AG04449 (cell line): Measurements from ENCODE around the gene C1QTNF8.

Experiments used
- CTCF ChIA-PET: fragments of 350-600 bp; formaldehyde crosslinking; extraction: SDS; loops from one replicate; lab custom pipeline; 2021; ENCODE audit warnings: antibody characterized with exemption; lab: Yijun Ruan, JAX
- POLR2A ChIA-PET: fragments of 400-600, 350-600 bp; formaldehyde crosslinking; extraction: SDS; loops from one replicate; lab custom pipeline; 2020; ENCODE audit warnings: antibody characterized with exemption, inconsistent platforms; lab: Yijun Ruan, JAX
- DNase-seq: peaks from one replicate; pipeline ENCODE4 v3.0.0-alpha.2; 2010; ENCODE audit warnings: low read depth, low spot score
- H3K4me3 ChIP-seq: 2 replicates; pipeline ENCODE4 v1.5.1; 2011; ENCODE audit warnings: low read depth, mild to moderate bottlenecking, control low read depth, low read length
- TF ChIP-seq, protein P1 (sequence below): IDR thresholded peaks from one replicate; pipeline ENCODE4 v1.5.1; 2011; ENCODE audit warnings: mild to moderate bottlenecking, moderate library complexity, low read length, control low read depth, inconsistent platforms; ENCODE audit not compliant: insufficient read depth; ENCODE audit errors: missing control alignments

C1QTNF8 gene

DNA sequence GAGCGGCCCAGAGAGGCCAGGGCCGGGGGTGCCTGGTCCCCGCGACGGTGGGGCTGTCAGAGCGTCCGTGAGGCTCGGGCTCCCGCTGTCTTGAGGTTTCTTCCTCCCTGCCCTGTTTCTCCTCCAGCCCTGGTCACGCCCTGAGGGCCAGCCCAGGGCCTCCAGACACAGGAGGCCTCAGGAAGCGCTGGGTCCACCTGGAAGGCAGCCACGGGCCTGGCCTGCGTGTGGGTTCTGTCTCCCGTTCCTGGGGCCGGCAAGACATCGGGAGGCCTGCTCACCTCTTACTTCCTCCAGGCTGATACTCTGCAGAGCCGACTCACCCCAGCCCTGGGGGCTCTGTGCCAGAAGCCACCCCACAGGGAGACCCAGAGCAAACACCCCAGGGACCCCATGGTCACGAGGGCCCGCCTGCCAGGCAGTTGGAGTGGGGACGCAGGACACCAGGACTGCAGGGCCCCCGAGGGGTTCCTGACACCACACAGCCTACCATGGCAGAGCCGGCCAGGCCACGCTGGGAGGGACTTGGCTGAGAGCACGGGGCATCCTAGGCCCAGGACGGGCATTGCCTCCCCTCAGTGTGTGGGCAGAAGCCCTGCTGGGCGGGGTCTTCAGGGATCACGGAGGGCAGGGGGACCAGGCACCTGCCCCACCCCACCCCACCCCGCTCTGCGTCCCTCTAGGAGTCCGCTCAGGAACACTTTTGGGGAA is 37.9 kb upstream of the C1QTNF8 start:
- TF ChIP-seq, protein P1, sequence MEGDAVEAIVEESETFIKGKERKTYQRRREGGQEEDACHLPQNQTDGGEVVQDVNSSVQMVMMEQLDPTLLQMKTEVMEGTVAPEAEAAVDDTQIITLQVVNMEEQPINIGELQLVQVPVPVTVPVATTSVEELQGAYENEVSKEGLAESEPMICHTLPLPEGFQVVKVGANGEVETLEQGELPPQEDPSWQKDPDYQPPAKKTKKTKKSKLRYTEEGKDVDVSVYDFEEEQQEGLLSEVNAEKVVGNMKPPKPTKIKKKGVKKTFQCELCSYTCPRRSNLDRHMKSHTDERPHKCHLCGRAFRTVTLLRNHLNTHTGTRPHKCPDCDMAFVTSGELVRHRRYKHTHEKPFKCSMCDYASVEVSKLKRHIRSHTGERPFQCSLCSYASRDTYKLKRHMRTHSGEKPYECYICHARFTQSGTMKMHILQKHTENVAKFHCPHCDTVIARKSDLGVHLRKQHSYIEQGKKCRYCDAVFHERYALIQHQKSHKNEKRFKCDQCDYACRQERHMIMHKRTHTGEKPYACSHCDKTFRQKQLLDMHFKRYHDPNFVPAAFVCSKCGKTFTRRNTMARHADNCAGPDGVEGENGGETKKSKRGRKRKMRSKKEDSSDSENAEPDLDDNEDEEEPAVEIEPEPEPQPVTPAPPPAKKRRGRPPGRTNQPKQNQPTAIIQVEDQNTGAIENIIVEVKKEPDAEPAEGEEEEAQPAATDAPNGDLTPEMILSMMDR: no peak
- CTCF ChIA-PET: no interaction called here
- DNase-seq: no peak
- H3K4me3 ChIP-seq: no peak overlapping the region
- POLR2A ChIA-PET: no interaction called here

DNA sequence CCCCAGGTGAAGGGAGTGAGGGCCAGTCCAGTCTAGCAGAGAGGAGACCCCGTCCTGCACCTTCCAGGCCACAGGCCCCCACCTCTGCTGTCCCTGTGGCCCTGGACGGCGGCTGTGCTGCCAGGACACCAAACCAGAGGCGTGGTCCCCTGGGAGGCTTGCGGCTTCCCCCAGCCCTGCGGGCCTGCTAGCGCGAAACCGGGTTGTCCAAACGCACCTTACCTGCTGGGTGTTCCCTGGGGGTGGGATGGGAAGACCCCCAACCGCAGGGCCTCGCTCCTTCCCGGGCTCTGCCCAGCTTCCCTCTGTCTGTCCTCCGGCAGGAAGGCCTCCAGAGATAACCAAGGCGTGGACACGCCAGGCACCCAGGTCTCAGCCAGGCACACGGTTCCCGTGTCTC is 37.2 kb upstream of the C1QTNF8 start:
- TF ChIP-seq, protein P1: no peak
- ChIA-PET CTCF (no interaction called here), POLR2A (no interaction called here)
- no peak for DNase-seq
- H3K4me3 ChIP-seq: no peak overlapping the region

DNA sequence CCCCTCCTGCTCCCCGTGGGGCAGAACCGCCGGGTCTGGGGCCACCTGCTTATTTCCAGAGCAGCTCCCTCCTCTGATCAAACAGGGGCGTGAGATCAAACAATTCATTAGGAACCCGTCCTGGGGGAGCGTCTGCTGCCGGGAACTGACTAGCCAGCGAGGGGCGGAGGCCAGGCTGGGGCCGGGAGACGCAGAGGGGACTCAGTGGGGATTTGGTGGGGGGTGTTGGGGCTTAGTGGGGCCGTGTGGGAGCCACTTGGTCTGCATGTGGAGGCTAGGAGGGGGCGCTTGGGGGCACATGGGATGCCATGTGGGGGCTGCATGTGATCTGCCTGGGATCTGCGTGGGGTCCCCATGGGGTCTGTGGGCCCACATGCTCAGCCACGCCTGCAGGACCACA is 36.4 kb upstream of the C1QTNF8 start:
- H3K4me3 ChIP-seq: no peak overlapping the region
- ChIA-PET CTCF (no interaction called here), POLR2A (no interaction called here)
- TF ChIP-seq, protein P1: no peak
- DNase-seq: no peak

DNA sequence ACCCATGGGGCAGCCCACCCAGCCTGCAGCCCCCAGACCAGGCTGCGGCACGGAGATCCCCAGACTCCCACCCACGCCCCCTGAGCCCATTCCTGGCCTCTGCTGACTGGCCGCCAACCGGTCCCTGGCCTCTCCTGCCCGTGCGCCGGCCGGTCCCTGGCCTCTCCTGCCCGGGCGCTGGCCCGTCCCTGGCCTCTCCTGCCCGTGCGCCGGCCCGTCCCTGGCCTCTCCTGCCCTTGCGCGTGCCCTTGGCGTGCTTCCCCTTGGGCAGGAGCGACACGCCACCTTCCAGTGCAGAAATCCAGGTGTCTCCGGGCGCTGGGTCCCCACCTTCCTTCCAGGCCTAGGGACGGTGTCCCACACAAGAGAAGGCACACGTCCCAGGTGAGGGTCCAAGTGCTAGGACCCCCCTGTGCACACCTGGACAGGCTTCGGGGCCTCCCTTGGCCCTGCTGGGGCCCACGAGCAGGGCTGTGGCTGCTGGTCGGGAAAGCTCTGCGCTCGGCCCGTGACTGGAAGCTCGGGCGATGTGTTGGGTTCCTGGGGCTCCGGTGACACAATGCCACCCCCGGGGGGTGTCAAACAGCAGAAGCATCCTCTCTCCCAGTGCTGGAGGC is 35.4 kb upstream of the C1QTNF8 start:
- ChIA-PET POLR2A (no interaction called here), CTCF (no interaction called here)
- no peak overlapping the region for H3K4me3 ChIP-seq
- TF ChIP-seq, protein P1: no peak
- no peak for DNase-seq

DNA sequence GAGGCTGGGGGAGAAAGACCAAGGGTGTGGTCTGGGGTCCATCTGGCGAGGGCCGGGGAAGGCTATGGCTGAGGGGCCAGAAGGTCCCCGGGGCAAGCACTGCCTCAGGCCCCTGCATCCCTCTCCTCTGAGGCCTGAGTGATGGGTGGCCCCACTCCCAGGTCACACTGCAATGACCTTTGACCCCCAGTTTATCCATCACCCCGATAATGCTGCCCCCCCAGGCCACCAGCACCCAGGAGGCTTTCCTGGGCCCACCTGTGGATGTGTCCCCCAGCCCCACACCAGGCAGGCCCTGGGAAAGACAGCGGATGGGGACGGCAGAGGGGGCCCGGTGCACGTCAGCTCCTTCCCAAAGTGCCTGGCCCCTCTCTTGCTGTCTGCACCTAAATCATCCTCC is 34.3 kb upstream of the C1QTNF8 start:
- ChIA-PET POLR2A (no interaction called here), CTCF (no interaction called here)
- TF ChIP-seq, protein P1: no peak
- no peak overlapping the region for H3K4me3 ChIP-seq
- no peak for DNase-seq

DNA sequence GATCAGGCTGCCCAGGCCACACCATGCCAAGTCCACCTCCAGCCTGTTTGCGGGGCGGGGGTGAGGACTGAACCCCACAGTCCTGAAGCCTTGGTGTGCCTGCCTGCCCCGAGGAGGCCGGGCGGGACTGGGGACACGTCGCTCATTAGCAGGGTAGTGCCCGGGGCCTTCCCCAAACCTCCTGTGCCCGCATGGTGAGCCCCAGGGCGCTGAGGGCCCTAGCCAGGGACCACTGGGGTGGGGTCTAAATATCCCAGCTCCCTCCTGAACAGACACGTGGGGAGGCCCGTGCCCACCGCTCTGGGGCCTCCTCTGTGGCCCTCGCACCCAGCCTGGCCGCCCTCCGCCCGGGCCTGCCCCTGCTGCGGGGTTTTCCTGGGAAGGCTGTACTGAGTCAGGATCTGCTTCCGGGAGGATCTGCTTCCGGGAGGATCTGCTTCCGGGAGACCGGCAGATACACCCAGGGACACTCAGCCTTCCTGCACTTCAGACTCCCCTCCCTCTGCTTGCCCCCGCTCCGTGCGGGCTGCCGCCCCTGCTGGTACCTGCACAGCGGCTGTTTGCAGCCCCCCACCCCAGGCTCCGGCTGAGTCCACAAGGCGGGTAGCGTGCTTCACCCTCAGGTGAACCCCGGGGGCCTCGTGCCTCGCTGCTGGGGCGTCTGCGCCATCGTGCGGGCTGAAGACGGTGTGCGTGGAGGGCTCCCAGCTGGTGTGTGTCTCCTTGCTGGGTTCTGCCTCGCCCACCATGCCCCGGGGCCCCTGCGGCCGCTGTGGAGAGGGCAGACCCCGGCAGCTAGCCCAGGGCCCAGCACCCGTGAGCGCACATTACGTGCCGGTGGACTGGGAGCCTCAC is 33.3 kb upstream of the C1QTNF8 start:
- TF ChIP-seq, protein P1: no peak
- no peak overlapping the region for H3K4me3 ChIP-seq
- no peak for DNase-seq
- ChIA-PET POLR2A (no interaction called here), CTCF (no interaction called here)
